DLD1 (cell line): ENCODE measurements around the gene SLC40A1.

Source experiments
- in situ Hi-C: cut with HindIII; loops from 2 replicates; pipeline ENCODE4 v1.10.0; 2017; ENCODE audit warnings: low sequenced_read_pairs

SLC40A1 gene

GRCh38 chr2:189543367-189543766, 37.2 kb downstream of the SLC40A1 start:
- in situ Hi-C loops = no loop called here

- in situ Hi-C loops = no loop called here
Measured at GRCh38 chr2:189542145-189542882, 38.3 kb downstream of the SLC40A1 start.

GRCh38 chr2:189541591-189541990, 39.0 kb downstream of the SLC40A1 start:
- in situ Hi-C loops = no loop called here

GRCh38 chr2:189540551-189540950, 40.0 kb downstream of the SLC40A1 start:
- in situ Hi-C loops = no loop called here

- in situ Hi-C loops = no loop called here
Measured at GRCh38 chr2:189538402-189538801, 42.2 kb downstream of the SLC40A1 start.

GRCh38 chr2:189536830-189537229, 43.8 kb downstream of the SLC40A1 start:
- in situ Hi-C loops = no loop called here

- in situ Hi-C loops = no loop called here
Measured at GRCh38 chr2:189534854-189535832, 45.4 kb downstream of the SLC40A1 start.

- in situ Hi-C loops = no loop called here
Measured at GRCh38 chr2:189533288-189534035, 47.1 kb downstream of the SLC40A1 start.

- in situ Hi-C loops = no loop called here
Measured at GRCh38 chr2:189530965-189531637, 49.5 kb downstream of the SLC40A1 start.

GRCh38 chr2:189528617-189529016, 52.0 kb downstream of the SLC40A1 start:
- in situ Hi-C loops = no loop called here

GRCh38 chr2:189527812-189528592, 52.6 kb downstream of the SLC40A1 start:
- in situ Hi-C loops = no loop called here

- in situ Hi-C loops = no loop called here
Measured at GRCh38 chr2:189527041-189527750, 53.4 kb downstream of the SLC40A1 start.

- in situ Hi-C loops = no loop called here
Measured at GRCh38 chr2:189526241-189526640, 54.3 kb downstream of the SLC40A1 start.

- in situ Hi-C loops = no loop called here
Measured at GRCh38 chr2:189524746-189525145, 55.8 kb downstream of the SLC40A1 start.

- in situ Hi-C loops = no loop called here
Measured at GRCh38 chr2:189522435-189523151, 58.0 kb downstream of the SLC40A1 start.

- in situ Hi-C loops = no loop called here
Measured at GRCh38 chr2:189521699-189522434, 58.7 kb downstream of the SLC40A1 start.

- in situ Hi-C loops = no loop called here
Measured at GRCh38 chr2:189519631-189520387, 60.8 kb downstream of the SLC40A1 start.
